GM12891 (cell line): ENCODE data around the gene RUNX2.

Experiments used
- PAX5 ChIP-seq: IDR thresholded peaks from 2 replicates; pipeline ENCODE4 v1.6.1; 2011; ENCODE audit warnings: low read length, moderate library complexity, mild to moderate bottlenecking; ENCODE audit not compliant: insufficient read depth, severe bottlenecking
- POLR2A ChIP-seq: IDR thresholded peaks from 2 replicates; pipeline ENCODE4 v1.6.1; 2011; ENCODE audit warnings: low read depth, low read length, control low read depth
- POLR2AphosphoS5 ChIP-seq: IDR thresholded peaks from 2 replicates; pipeline ENCODE4 v1.6.1; 2011; ENCODE audit warnings: low read depth, low read length, control low read depth
- POU2F2 ChIP-seq: IDR thresholded peaks from 2 replicates; pipeline ENCODE4 v1.6.1; 2011; ENCODE audit warnings: low read depth, mild to moderate bottlenecking, control low read depth, low read length, moderate library complexity
- SPI1 ChIP-seq: IDR thresholded peaks from 2 replicates; pipeline ENCODE4 v1.6.1; 2011; ENCODE audit warnings: low read depth, low read length, control low read depth
- TAF1 ChIP-seq: IDR thresholded peaks from 2 replicates; pipeline ENCODE4 v1.6.1; 2011; ENCODE audit warnings: low read depth, low read length, control low read depth

DNA sequence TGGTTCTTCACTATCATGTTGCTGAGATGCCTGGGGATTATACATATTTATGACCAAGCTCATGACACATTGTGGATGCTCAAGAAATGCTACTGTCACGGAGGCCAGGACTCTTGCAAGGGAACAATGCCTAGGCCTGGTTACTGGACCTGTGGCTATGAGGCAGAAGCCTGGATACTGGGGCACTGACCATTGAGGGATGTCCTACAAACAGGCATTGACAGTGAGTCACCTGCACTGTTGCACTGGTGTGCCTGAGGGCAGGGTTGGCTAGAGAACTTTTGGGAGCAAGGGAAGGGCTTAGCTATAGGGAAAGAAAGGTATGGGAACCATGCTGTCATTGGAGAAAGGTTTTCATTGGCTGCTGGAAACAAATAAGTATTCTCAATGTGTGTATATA is 362.7 kb downstream of the RUNX2 start:
- TF ChIP-seq TAF1 (no peak), POLR2AphosphoS5 (no peak), POLR2A (no peak), SPI1 (no peak), PAX5 (no peak), POU2F2 (no peak)
